IPS-20b (cell line): ENCODE results near the gene GALR3.
"Not testable (repeated sequence)": the region's sequence is repeated elsewhere in the genome, so short reads cannot be mapped to it uniquely, and the experiment has no call there.

Experiments used
- H3K27ac ChIP-seq: one replicate; pipeline ENCODE4 v1.5.1; 2013; ENCODE audit warnings: low read length
- H3K27me3 ChIP-seq: 2 replicates; pipeline ENCODE4 v1.6.1; 2013; ENCODE audit warnings: mild to moderate bottlenecking, low read length, inconsistent platforms; ENCODE audit not compliant: insufficient read depth
- H3K36me3 ChIP-seq: 2 replicates; pipeline ENCODE4 v1.6.1; 2013; ENCODE audit warnings: low read depth, mild to moderate bottlenecking, inconsistent platforms, low read length, moderate library complexity; ENCODE audit not compliant: insufficient read depth
- H3K4me1 ChIP-seq: 2 replicates; pipeline ENCODE4 v1.6.1; 2013; ENCODE audit warnings: mild to moderate bottlenecking, control low read depth, inconsistent platforms, low read length, moderate library complexity; ENCODE audit not compliant: insufficient read depth
- H3K4me3 ChIP-seq: 2 replicates; pipeline ENCODE4 v1.5.1; 2013; ENCODE audit warnings: mild to moderate bottlenecking, low read length, inconsistent platforms
- H3K9ac ChIP-seq: 2 replicates; pipeline ENCODE4 v1.6.1; 2013; ENCODE audit warnings: low read depth, mild to moderate bottlenecking, inconsistent platforms, low read length, moderate library complexity
- H3K9me3 ChIP-seq: 2 replicates; pipeline ENCODE4 v1.6.1; 2013; ENCODE audit warnings: mild to moderate bottlenecking, low read depth, low read length, inconsistent platforms; ENCODE audit not compliant: insufficient read depth

Gene GALR3

GRCh38 chr22:37790234-37790633, 32.9 kb upstream of the GALR3 start:
- Histone ChIP-seq H3K9ac (no peak overlapping the region), H3K36me3 (no peaks in the 10 kb centered on the region), H3K4me3 (no peak overlapping the region), H3K9me3 (no peaks in the 10 kb centered on the region), H3K4me1 (no peaks in the 10 kb centered on the region), H3K27me3 (peaks cover 1% of the 10 kb centered on the region; the same call in 1 of the 2 replicates), H3K27ac (no peak overlapping the region)

GRCh38 chr22:37792494-37792893, 30.7 kb upstream of the GALR3 start:
- no peaks in the 10 kb centered on the region for H3K9me3 ChIP-seq
- no peak overlapping the region for H3K27ac ChIP-seq
- no peaks in the 10 kb centered on the region for H3K4me1 ChIP-seq
- H3K36me3 ChIP-seq, result no peaks in the 10 kb centered on the region
- peaks cover 7% of the 10 kb centered on the region for H3K27me3 ChIP-seq
- no peak overlapping the region for H3K9ac ChIP-seq
- no peak overlapping the region for H3K4me3 ChIP-seq

GRCh38 chr22:37794376-37794775, 28.8 kb upstream of the GALR3 start:
- no peak overlapping the region for H3K27ac ChIP-seq
- H3K4me3 ChIP-seq, result no peak overlapping the region
- H3K36me3 ChIP-seq, result no peaks in the 10 kb centered on the region
- H3K4me1 ChIP-seq, result no peaks in the 10 kb centered on the region
- no peak overlapping the region for H3K9ac ChIP-seq
- peaks cover 21% of the 10 kb centered on the region for H3K27me3 ChIP-seq
- H3K9me3 ChIP-seq, result no peaks in the 10 kb centered on the region

GRCh38 chr22:37796079-37796478, 27.1 kb upstream of the GALR3 start:
- H3K9me3 ChIP-seq, result no peaks in the 10 kb centered on the region
- no peak overlapping the region for H3K27ac ChIP-seq
- no peaks in the 10 kb centered on the region for H3K36me3 ChIP-seq
- no peaks in the 10 kb centered on the region for H3K4me1 ChIP-seq
- H3K27me3 ChIP-seq, result peaks cover 22% of the 10 kb centered on the region
- H3K9ac ChIP-seq, result no peak overlapping the region
- no peak overlapping the region for H3K4me3 ChIP-seq

- H3K9ac ChIP-seq, H3K36me3 ChIP-seq, H3K27ac ChIP-seq, H3K9me3 ChIP-seq, H3K4me1 ChIP-seq, H3K4me3 ChIP-seq: not testable (repeated sequence)
- peaks cover 30% of the 10 kb centered on the region for H3K27me3 ChIP-seq
Measured at GRCh38 chr22:37797259-37797658, 25.9 kb upstream of the GALR3 start.

GRCh38 chr22:37797874-37798500, 25.2 kb upstream of the GALR3 start:
- no peak overlapping the region for H3K9ac ChIP-seq
- peaks cover 35% of the 10 kb centered on the region for H3K27me3 ChIP-seq
- peaks cover 2% of the 10 kb centered on the region; the same call in 1 of the 2 replicates for H3K4me1 ChIP-seq
- no peak overlapping the region for H3K27ac ChIP-seq
- no peaks in the 10 kb centered on the region for H3K9me3 ChIP-seq
- no peak overlapping the region for H3K4me3 ChIP-seq
- no peaks in the 10 kb centered on the region for H3K36me3 ChIP-seq

- not testable (repeated sequence) for H3K36me3 ChIP-seq, H3K9ac ChIP-seq, H3K4me3 ChIP-seq, H3K27ac ChIP-seq, H3K9me3 ChIP-seq
- H3K27me3 ChIP-seq, result peaks cover 54% of the 10 kb centered on the region
- H3K4me1 ChIP-seq, result peaks cover 11% of the 10 kb centered on the region; the same call in 1 of the 2 replicates
Measured at GRCh38 chr22:37799979-37800378, 23.2 kb upstream of the GALR3 start.

- H3K27me3 ChIP-seq, result peaks cover 65% of the 10 kb centered on the region
- peaks cover 18% of the 10 kb centered on the region; the same call in 1 of the 2 replicates for H3K4me1 ChIP-seq
- peak overlapping the region; percentile 90 for H3K4me3 ChIP-seq
- peak overlapping the region; percentile 60; the same call in 1 of the 2 replicates for H3K9ac ChIP-seq
- H3K9me3 ChIP-seq, result no peaks in the 10 kb centered on the region
- H3K27ac ChIP-seq, result no peak overlapping the region
- H3K36me3 ChIP-seq, result no peaks in the 10 kb centered on the region
Measured at GRCh38 chr22:37801946-37802309, 21.3 kb upstream of the GALR3 start.

GRCh38 chr22:37802310-37803194, 20.6 kb upstream of the GALR3 start:
- Histone ChIP-seq H3K9ac (peak overlapping the region; percentile 60; the same call in 1 of the 2 replicates), H3K27me3 (peaks cover 67% of the 10 kb centered on the region), H3K4me1 (peaks cover 18% of the 10 kb centered on the region; the same call in 1 of the 2 replicates), H3K27ac (no peak overlapping the region), H3K9me3 (no peaks in the 10 kb centered on the region), H3K36me3 (no peaks in the 10 kb centered on the region), H3K4me3 (peak overlapping the region; percentile 90)

GRCh38 chr22:37803195-37803638, 20.0 kb upstream of the GALR3 start:
- Histone ChIP-seq H3K27me3 (peaks cover 65% of the 10 kb centered on the region), H3K36me3 (no peaks in the 10 kb centered on the region), H3K4me1 (peaks cover 18% of the 10 kb centered on the region; the same call in 1 of the 2 replicates), H3K27ac (no peak overlapping the region), H3K9me3 (no peaks in the 10 kb centered on the region), H3K9ac (peak overlapping the region; percentile 72; the same call in 1 of the 2 replicates), H3K4me3 (peak overlapping the region; percentile 90)

GRCh38 chr22:37803639-37804351, 19.4 kb upstream of the GALR3 start:
- Histone ChIP-seq H3K27me3 (peaks cover 69% of the 10 kb centered on the region), H3K4me1 (peaks cover 18% of the 10 kb centered on the region; the same call in 1 of the 2 replicates), H3K9ac (peak overlapping the region; percentile 72), H3K36me3 (no peaks in the 10 kb centered on the region), H3K4me3 (peak overlapping the region; percentile 90), H3K27ac (no peak overlapping the region), H3K9me3 (no peaks in the 10 kb centered on the region)
